Astrocyte (in vitro differentiated cells and primary cell): ENCODE results near the gene YWHAE. TPM values are rescaled to one million over a fixed set of nuclear protein-coding genes. Genes with fewer than 3 reads are reported as not detected.

Experiments used
- DNase-seq: peaks from one replicate; pipeline ENCODE4 v3.0.0-alpha.2; 2010; ENCODE audit warnings: low read depth
- FAIRE-seq: peaks from 2 replicates; lab custom pipeline; 2011; peaks lifted over from hg19 to GRCh38; lab: Jason Lieb, UNC
- H2AFZ ChIP-seq: 2 replicates; pipeline ENCODE4 v1.6.0; 2012; ENCODE audit warnings: low read depth, low read length, inconsistent platforms
- H3K27ac ChIP-seq: 2 replicates; pipeline ENCODE4 v1.5.1; 2011; ENCODE audit warnings: low read depth, low read length, inconsistent platforms
- H3K27me3 ChIP-seq: 2 replicates; pipeline ENCODE4 v1.6.0; 2011; ENCODE audit warnings: low read length, inconsistent platforms; ENCODE audit not compliant: insufficient read depth
- H3K36me3 ChIP-seq: 2 replicates; pipeline ENCODE4 v1.5.1; 2011; ENCODE audit warnings: low read length, inconsistent platforms; ENCODE audit not compliant: insufficient read depth
- H3K4me1 ChIP-seq: 2 replicates; pipeline ENCODE4 v1.5.1; 2011; ENCODE audit warnings: low read length, inconsistent platforms; ENCODE audit not compliant: insufficient read depth
- H3K4me2 ChIP-seq: 2 replicates; pipeline ENCODE4 v1.6.0; 2012; ENCODE audit warnings: low read length, inconsistent platforms
- H3K4me3 ChIP-seq: 2 replicates; pipeline ENCODE4 v1.5.1; 2011; ENCODE audit warnings: low read depth, mild to moderate bottlenecking, low read length, inconsistent platforms; ENCODE audit not compliant: insufficient read depth
- H3K79me2 ChIP-seq: 2 replicates; pipeline ENCODE4 v1.6.0; 2012; ENCODE audit warnings: mild to moderate bottlenecking, low read length, inconsistent platforms; ENCODE audit not compliant: insufficient read depth
- H3K9ac ChIP-seq: 2 replicates; pipeline ENCODE4 v1.6.0; 2012; ENCODE audit warnings: mild to moderate bottlenecking, low read length, inconsistent platforms
- H3K9me3 ChIP-seq: 2 replicates; pipeline ENCODE4 v1.5.1; 2012; ENCODE audit warnings: low read depth, mild to moderate bottlenecking, low read length, inconsistent platforms; ENCODE audit not compliant: insufficient read depth
- H4K20me1 ChIP-seq: 2 replicates; pipeline ENCODE4 v1.6.0; 2012; ENCODE audit warnings: low read length, inconsistent platforms; ENCODE audit not compliant: insufficient read depth
- H3K27ac Mint-ChIP-seq: one replicate; pipeline ENCODE4 v1.8.0; 2021; ENCODE audit warnings: mild to moderate bottlenecking, mixed read lengths; ENCODE audit not compliant: unreplicated experiment
- H3K27me3 Mint-ChIP-seq: one replicate; pipeline ENCODE4 v1.8.0; 2021; ENCODE audit warnings: low read depth, mixed read lengths; ENCODE audit not compliant: unreplicated experiment
- H3K36me3 Mint-ChIP-seq: one replicate; pipeline ENCODE4 v1.8.0; 2021; ENCODE audit warnings: low read depth, mixed read lengths; ENCODE audit not compliant: unreplicated experiment
- H3K4me1 Mint-ChIP-seq: one replicate; pipeline ENCODE4 v1.8.0; 2021; ENCODE audit warnings: low read depth, mixed read lengths; ENCODE audit not compliant: unreplicated experiment
- H3K4me3 Mint-ChIP-seq: one replicate; pipeline ENCODE4 v1.8.0; 2021; ENCODE audit warnings: mild to moderate bottlenecking, moderate library complexity, mixed read lengths; ENCODE audit not compliant: unreplicated experiment
- H3K9me3 Mint-ChIP-seq: one replicate; pipeline ENCODE4 v1.8.0; 2021; ENCODE audit warnings: mild to moderate bottlenecking, mixed read lengths; ENCODE audit not compliant: unreplicated experiment
- EZH2 ChIP-seq: IDR thresholded peaks from 2 replicates; pipeline ENCODE4 v1.6.1; 2012; ENCODE audit warnings: mild to moderate bottlenecking, low read length, inconsistent platforms; ENCODE audit not compliant: insufficient read depth
- total RNA-seq: library from RNA; stranded (reverse); gene quantifications from 2 replicates; pipeline ENCODE4 v1.2.1, GENCODE V29; 2021
- TF ChIP-seq, protein P1 (sequence below): IDR thresholded peaks from 2 replicates; pipeline ENCODE4 v1.5.1; 2011; ENCODE audit warnings: low read depth, mild to moderate bottlenecking, inconsistent platforms, low read length, moderate library complexity; ENCODE audit not compliant: insufficient read depth

YWHAE gene
- total RNA-seq, 1 donor from 2014 or later = 771 TPM

DNA sequence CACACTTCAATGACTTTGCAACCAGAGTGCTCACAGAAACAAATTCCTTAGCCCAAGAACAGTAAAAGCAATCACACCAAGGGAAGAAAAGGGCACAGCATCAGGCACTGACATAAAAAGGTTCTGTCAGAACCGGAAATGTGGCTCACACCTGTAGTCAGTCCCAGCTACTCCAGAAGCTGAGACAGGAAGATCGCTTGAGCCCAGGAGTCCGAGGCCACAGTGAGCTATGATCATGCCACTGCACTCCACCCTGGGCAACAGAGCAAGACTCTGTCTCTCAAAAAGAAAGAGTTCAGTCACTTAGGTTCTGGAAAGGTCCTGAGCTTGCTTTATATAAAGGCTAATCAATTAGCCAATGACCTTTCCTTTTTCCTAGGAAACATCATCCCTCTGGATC lies 22.7 kb downstream of the YWHAE start:
- Histone ChIP-seq H3K4me3 (no peak overlapping the region), H4K20me1 (peaks cover 99% of the 10 kb centered on the region), H3K36me3 (peaks cover 7% of the 10 kb centered on the region), H3K4me2 (peak overlapping the region; percentile 20), H3K4me1 (peaks cover 44% of the 10 kb centered on the region), H3K79me2 (peaks cover 99% of the 10 kb centered on the region), H3K27me3 (no peaks in the 10 kb centered on the region), H2AFZ (no peak overlapping the region), H3K9ac (no peak overlapping the region), H3K9me3 (no peaks in the 10 kb centered on the region), H3K27ac (no peak overlapping the region)
- Mint-ChIP-seq H3K4me3 (no peak overlapping the region), H3K9me3 (no peaks in the 10 kb centered on the region), H3K4me1 (peaks cover 51% of the 10 kb centered on the region), H3K36me3 (peaks cover 2% of the 10 kb centered on the region), H3K27ac (no peak overlapping the region), H3K27me3 (no peaks in the 10 kb centered on the region)
- DNase-seq = no peak
- no peak for TF ChIP-seq EZH2
- TF ChIP-seq, protein P1, sequence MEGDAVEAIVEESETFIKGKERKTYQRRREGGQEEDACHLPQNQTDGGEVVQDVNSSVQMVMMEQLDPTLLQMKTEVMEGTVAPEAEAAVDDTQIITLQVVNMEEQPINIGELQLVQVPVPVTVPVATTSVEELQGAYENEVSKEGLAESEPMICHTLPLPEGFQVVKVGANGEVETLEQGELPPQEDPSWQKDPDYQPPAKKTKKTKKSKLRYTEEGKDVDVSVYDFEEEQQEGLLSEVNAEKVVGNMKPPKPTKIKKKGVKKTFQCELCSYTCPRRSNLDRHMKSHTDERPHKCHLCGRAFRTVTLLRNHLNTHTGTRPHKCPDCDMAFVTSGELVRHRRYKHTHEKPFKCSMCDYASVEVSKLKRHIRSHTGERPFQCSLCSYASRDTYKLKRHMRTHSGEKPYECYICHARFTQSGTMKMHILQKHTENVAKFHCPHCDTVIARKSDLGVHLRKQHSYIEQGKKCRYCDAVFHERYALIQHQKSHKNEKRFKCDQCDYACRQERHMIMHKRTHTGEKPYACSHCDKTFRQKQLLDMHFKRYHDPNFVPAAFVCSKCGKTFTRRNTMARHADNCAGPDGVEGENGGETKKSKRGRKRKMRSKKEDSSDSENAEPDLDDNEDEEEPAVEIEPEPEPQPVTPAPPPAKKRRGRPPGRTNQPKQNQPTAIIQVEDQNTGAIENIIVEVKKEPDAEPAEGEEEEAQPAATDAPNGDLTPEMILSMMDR = no peak
- no peak for FAIRE-seq

DNA sequence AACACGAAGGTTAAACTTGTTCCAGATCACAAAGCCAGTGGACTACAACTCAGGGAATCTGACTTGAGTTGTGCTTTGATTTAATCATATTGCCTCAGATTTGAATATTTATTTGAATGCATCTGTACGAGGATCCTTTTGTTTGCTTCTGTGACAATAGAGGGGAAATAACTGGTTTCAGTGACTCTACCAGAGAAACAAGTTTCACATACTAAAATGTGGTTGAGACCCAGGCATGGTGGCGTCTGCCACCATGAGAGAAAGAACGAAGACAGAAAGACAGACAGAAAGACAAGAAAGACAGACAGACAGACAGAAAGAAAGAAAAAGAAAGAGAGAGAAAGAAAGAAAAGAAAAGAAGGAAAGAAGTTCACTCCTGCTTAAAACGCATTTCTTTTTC lies 24.0 kb downstream of the YWHAE start:
- Mint-ChIP-seq H3K4me1 (peaks cover 50% of the 10 kb centered on the region), H3K9me3 (no peaks in the 10 kb centered on the region), H3K27me3 (no peaks in the 10 kb centered on the region), H3K4me3 (no peak overlapping the region), H3K36me3 (peaks cover 2% of the 10 kb centered on the region), H3K27ac (no peak overlapping the region)
- Histone ChIP-seq H3K27ac (no peak overlapping the region), H2AFZ (no peak overlapping the region), H3K79me2 (peaks cover 100% of the 10 kb centered on the region), H3K9me3 (no peaks in the 10 kb centered on the region), H3K36me3 (peaks cover 7% of the 10 kb centered on the region), H3K27me3 (no peaks in the 10 kb centered on the region), H3K4me3 (no peak overlapping the region), H3K9ac (no peak overlapping the region), H4K20me1 (peaks cover 100% of the 10 kb centered on the region), H3K4me1 (peaks cover 44% of the 10 kb centered on the region), H3K4me2 (no peak overlapping the region)
- FAIRE-seq (no peak), DNase-seq (no peak)
- no peak for TF ChIP-seq EZH2
- TF ChIP-seq, protein P1 = no peak

DNA sequence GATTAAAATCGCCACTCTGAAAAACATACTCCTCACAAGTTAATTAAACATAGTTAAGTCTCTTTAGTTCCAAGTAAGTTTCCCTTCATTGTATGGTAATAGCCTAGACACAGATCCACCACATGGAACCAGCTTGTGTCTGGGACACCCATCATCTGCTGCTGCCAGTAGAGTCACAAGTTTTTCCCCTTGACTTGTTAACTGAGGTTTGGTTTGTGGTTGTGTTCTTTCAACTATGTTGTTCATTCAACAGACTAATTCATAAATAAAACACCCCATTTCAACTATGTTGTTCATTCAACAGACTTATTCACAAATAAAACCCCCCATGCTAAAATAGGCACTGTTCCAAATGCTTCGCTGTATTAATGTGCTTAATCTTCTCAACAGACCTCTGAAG lies 24.4 kb downstream of the YWHAE start:
- peaks cover 2% of the 10 kb centered on the region for H3K36me3 Mint-ChIP-seq
- Histone ChIP-seq H2AFZ (no peak overlapping the region), H3K27me3 (no peaks in the 10 kb centered on the region), H3K79me2 (peaks cover 100% of the 10 kb centered on the region), H3K4me3 (no peak overlapping the region), H3K9me3 (no peaks in the 10 kb centered on the region), H3K27ac (no peak overlapping the region), H3K9ac (no peak overlapping the region), H3K36me3 (peaks cover 7% of the 10 kb centered on the region), H3K4me2 (no peak overlapping the region), H3K4me1 (peaks cover 40% of the 10 kb centered on the region), H4K20me1 (peaks cover 100% of the 10 kb centered on the region)
- no peak overlapping the region for H3K4me3 Mint-ChIP-seq
- peaks cover 47% of the 10 kb centered on the region for H3K4me1 Mint-ChIP-seq
- FAIRE-seq = no peak
- H3K27me3 Mint-ChIP-seq = no peaks in the 10 kb centered on the region
- no peaks in the 10 kb centered on the region for H3K9me3 Mint-ChIP-seq
- TF ChIP-seq EZH2 = no peak
- TF ChIP-seq, protein P1 = no peak
- H3K27ac Mint-ChIP-seq = no peak overlapping the region
- DNase-seq = no peak
